Measurements from ENCODE around the gene SERPINB13.

DNA sequence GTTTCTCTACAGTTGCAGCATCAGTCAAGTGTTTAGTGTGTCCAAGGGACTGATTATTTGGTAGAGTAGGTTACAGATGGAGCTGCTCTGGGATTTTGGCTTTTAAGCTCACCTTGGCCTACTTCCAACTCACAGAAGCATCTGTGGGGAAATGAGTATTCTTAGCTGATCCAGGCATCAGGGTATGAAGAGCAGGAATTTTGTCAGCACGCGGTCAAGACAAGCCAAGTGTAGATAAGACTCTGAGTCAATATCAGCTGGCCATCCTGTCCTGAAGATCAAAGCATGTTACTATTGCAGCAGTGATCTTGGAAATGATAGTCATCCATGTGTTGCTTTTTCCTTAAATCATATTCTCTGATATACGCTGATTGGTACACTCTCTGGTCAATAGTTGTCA, 32.5 kb downstream of the SERPINB13 start:
- no peak for TF ChIP-seq CTCF (IDR thresholded peaks at IDR 0.05)
- no peak for TF ChIP-seq POLR2A (IDR thresholded peaks at IDR 0.05)
- no peak for TF ChIP-seq POLR2AphosphoS5 (IDR thresholded peaks at IDR 0.05)

Measured in suprapubic skin (tissue), 4 donors.